Small intestine (tissue), 7 donors: ENCODE data around the gene RHD. TPM values are rescaled to one million over a fixed set of nuclear protein-coding genes. Genes with fewer than 3 reads are reported as not detected.
"Not testable (repeated sequence)": the region's sequence is repeated elsewhere in the genome, so short reads cannot be mapped to it uniquely, and the experiment has no call there.

Experiments used
- DNase-seq, 2 donors: peaks; one replicate each; pipeline versions ENCODE4 v3.0.0 to v3.0.0-alpha.2; 2013
- FAIRE-seq: peaks from 2 replicates; lab custom pipeline; 2012; peaks lifted over from hg19 to GRCh38; lab: Jason Lieb, UNC
- H3K27ac ChIP-seq, 3 donors: one replicate each; pipeline ENCODE4 v1.5.1; 2013; ENCODE audit warnings: low read length in 2 of 3, mild to moderate bottlenecking in 2 of 3, control low read depth in 1 of 3, inconsistent platforms in 1 of 3, low read depth in 1 of 3, moderate library complexity in 1 of 3
- H3K27me3 ChIP-seq, 3 donors: one replicate each; pipeline ENCODE4 v1.6.1; 2013; ENCODE audit warnings: low read length in 3 of 3, inconsistent platforms in 1 of 3; ENCODE audit not compliant: control insufficient read depth in 3 of 3, insufficient read depth in 3 of 3
- H3K36me3 ChIP-seq, 3 donors: one replicate each; pipeline ENCODE4 v1.6.1; 2013; ENCODE audit warnings: low read length in 3 of 3, inconsistent platforms in 1 of 3, low read depth in 1 of 3, mild to moderate bottlenecking in 1 of 3, moderate library complexity in 1 of 3; ENCODE audit not compliant: control insufficient read depth in 3 of 3, insufficient read depth in 2 of 3
- H3K4me1 ChIP-seq, 3 donors: one replicate each; pipeline ENCODE4 v1.6.1; 2013; ENCODE audit warnings: low read length in 2 of 3, inconsistent platforms in 1 of 3, low read depth in 1 of 3, mild to moderate bottlenecking in 1 of 3, moderate library complexity in 1 of 3; ENCODE audit not compliant: control insufficient read depth in 3 of 3, insufficient read depth in 2 of 3
- H3K4me3 ChIP-seq, 3 donors: one replicate each; pipeline ENCODE4 v1.5.1; 2013; ENCODE audit warnings: low read length in 3 of 3, control low read depth in 1 of 3, inconsistent platforms in 1 of 3, low read depth in 1 of 3, mild to moderate bottlenecking in 1 of 3, moderate library complexity in 1 of 3
- H3K9me3 ChIP-seq, 2 donors: one replicate each; pipeline ENCODE4 v1.6.1; 2013; ENCODE audit warnings: low read depth in 1 of 2, low read length in 1 of 2; ENCODE audit not compliant: control insufficient read depth in 2 of 2, insufficient read depth in 1 of 2
- WGBS, 3 donors: extraction: QIAGEN DNeasy Blood & Tissue Kit; methylation state at CpG; one replicate each; pipeline ENCODE4 v1.1.7; 2013; 5-methylcytosine and 5-hydroxymethylcytosine counted together
- polyA plus RNA-seq, 4 donors: library from polyadenylated mRNA; stranded (reverse) in 3 of 4; unstranded in 1 of 4; fragments of 200-250 nt in 3 of 4; fragments of 120-200 nt in 1 of 4; gene quantifications; one replicate each; pipeline versions ENCODE4 v1.2.1 to v1.2.3, GENCODE V29; 2013
- donor health status: healthy with polysubstance abuse.
- donor health status: control.
- donor health status: control.
- donor health status: Bipolar disorder and iron deficiency.
- donor health status: healthy.

The RHD gene
- polyA plus RNA-seq, 4 donors: 0.93 TPM; not detected in 3

DNA sequence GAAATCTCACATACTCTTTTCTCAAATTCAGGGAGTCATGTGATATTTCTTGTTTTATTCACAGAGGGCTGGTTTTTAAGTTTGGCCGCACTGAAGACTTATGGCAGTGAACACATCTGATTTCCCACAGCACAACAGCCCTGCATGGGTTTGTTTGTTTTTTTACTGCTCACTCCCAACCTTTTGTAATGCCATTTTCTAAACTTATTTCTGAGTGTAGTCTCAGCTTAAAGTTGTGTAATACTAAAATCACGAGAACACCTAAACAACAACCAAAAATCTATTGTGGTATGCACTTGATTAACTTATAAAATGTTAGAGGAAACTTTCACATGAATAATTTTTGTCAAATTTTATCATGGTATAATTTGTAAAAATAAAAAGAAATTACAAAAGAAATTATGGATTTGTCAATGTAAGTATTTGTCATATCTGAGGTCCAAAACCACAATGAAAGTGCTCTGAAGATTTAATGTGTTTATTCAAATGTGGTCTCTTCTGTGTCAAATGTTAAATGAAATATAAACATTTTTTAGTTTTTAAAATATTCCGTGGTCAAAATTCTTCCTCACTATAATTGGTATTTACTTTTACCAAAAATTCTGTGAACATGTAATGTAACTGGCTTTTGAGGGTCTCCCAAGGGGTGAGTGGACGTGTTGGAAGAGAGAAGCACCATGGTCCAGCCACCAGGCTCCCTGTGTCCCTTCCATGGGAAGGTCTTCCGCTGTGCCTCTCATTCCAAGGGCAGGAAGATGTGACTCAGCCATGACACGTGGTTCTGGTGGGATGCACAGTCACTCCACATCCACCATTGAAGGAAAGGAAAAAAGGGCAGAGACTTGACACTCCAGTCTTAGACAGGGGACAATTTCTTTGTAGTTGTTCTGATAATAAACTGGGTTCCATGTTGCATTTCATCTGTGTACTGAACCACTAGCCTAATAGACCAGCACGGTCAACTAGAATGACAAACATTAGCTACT, 88.6 kb downstream of the RHD start:
- H3K4me1 ChIP-seq: no peaks in the 10 kb centered on the region
- WGBS, 3 donors: 86 to 92% (median 92%) methylated on average over 7 of the region's 7 CpGs
- H3K36me3 ChIP-seq: peaks cover 12 to 27% (median 20%) of the 10 kb centered on the region in 3 donors
- H3K9me3 ChIP-seq: no peaks in the 10 kb centered on the region
- H3K27ac ChIP-seq: peak overlapping the region in 1 of 3 donors; percentile 26
- no peak for DNase-seq
- no peaks in the 10 kb centered on the region for H3K27me3 ChIP-seq
- FAIRE-seq: no peak
- H3K4me3 ChIP-seq: no peak overlapping the region

DNA sequence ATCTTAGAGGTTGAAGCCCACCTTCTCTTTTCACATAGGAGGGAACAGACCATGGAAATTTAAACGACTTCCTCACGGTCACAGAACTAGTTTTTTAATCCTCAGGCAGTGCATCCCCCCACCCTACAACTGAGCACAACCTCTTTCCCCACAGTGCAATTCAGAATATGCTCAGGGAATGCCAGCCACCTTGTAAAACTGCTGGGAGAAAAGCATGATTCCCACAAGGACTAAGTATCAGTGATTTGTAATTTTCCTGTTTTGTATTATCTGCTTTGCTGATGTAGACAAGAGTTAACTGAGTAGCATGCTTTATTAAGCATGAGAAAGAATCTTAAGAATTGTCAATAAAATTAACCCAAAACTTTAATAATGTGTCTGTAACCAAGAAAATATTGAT, 89.6 kb downstream of the RHD start:
- WGBS, 3 donors: 72 to 93% (median 85%) methylated on average over 2 of the region's 2 CpGs
- no peak overlapping the region for H3K4me3 ChIP-seq
- H3K27me3 ChIP-seq: no peaks in the 10 kb centered on the region
- H3K27ac ChIP-seq: peak overlapping the region in 1 of 3 donors; percentile 56
- H3K9me3 ChIP-seq: no peaks in the 10 kb centered on the region
- H3K36me3 ChIP-seq: peaks cover 10 to 23% (median 17%) of the 10 kb centered on the region in 3 donors
- FAIRE-seq: no peak
- no peaks in the 10 kb centered on the region for H3K4me1 ChIP-seq
- no peak for DNase-seq

DNA sequence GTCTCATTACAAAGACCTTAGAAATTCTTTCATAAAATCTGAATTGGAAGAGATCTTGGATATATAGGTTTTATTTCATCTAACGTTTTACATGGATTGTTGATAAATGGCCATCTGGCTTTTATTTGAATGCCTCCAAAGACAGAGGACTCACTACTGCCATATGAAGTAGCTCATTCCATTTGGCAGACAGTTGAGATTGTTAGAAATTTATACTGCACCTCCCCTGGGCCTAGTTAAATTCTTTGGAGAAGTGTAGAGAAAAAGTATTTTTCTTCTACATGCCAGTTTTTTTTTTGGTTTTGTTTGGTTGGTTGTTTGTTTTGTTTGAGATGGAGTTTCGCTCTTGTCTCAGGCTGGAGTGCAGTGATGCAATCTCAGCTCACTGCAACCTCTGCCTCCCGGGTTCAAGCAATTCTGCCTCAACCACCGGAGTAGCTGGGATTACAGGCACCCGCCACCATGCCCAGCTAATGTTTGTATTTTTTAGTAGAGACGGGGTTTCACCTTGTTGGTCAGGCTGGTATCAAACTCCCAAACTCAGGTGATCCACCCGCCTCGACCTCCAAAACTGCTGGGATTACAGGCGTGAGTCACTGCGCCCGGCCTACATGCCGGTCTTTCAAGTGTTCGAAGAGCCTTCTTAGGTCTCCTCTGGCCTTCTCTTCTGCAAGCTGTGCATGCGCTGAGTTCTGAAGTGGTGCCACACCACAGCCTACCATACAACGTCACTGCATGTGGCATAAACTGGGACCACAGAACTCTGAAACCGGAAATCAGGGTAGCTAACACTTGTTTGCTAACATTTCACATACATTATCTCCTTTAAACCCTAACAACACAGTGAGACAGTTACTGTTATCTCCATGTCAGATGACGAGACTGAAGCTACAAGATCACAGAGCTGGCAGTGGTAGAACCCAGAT, 90.6 kb downstream of the RHD start:
- H3K4me1 ChIP-seq, H3K4me3 ChIP-seq, FAIRE-seq, H3K9me3 ChIP-seq, DNase-seq, H3K27me3 ChIP-seq, H3K27ac ChIP-seq: not testable (repeated sequence)
- no CpG with 5 or more reads among the region's 17 CpGs for WGBS, 3 donors
- H3K36me3 ChIP-seq: peaks cover 9 to 17% (median 17%) of the 10 kb centered on the region in 3 donors

DNA sequence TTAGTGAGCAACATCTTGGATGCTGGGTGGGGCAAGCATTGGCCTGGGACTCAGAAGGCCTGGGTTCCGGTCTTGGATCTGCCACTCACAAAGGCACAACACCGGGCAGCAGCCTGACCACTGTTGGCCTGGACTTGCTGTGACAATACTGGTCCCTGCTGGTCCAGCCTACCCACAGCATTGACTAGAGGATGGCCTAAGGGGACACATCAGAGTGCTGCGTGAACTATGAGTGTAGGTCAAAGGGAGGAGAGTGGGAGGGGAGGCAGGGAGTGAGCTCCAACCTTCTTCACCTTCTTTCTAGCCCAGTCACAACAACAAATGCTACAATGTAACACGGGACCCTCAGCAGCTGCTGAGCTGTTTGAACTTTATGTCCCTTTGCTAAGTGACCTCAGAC, 96.9 kb downstream of the RHD start:
- H3K4me1 ChIP-seq: peaks cover 0 to 8% (median 0%) of the 10 kb centered on the region in 3 donors
- no peaks in the 10 kb centered on the region for H3K36me3 ChIP-seq
- DNase-seq (no peak), FAIRE-seq (no peak)
- H3K4me3 ChIP-seq: no peak overlapping the region
- no peaks in the 10 kb centered on the region for H3K9me3 ChIP-seq
- 82 to 89% (median 85%) methylated on average over 4 of the region's 4 CpGs for WGBS, 3 donors
- H3K27ac ChIP-seq: no peak overlapping the region
- H3K27me3 ChIP-seq: no peaks in the 10 kb centered on the region

DNA sequence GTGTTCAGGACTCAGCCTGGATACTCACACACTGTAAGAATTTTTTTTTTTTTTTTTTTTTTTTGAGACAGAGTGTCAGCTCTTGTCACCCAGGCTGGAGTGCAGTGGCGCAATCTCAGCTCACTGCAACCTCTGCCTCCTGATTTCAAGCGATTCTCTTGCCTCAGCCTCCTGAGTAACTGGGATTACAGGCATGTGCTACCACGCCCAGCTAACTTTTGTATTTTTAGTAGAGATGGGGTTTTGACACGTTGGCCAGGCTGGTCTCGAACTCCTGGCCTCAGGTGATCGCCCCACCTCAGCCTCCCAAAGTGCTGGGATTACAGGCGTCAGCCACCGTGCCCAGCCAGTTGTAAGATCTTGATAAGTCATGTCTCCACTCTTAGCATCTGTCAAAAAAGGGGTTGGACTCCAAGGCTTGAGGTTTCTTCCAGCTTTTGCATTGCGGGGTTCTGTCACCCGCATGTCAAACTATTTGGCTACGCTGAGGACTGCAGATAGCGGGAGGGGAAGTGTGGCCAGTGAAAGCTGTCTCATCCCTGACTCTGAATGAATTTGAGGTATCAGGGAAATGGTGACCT, 97.5 kb downstream of the RHD start:
- H3K4me3 ChIP-seq, H3K9me3 ChIP-seq, H3K36me3 ChIP-seq, H3K27ac ChIP-seq, FAIRE-seq, DNase-seq, H3K27me3 ChIP-seq, H3K4me1 ChIP-seq: not testable (repeated sequence)
- WGBS, 3 donors: 84 to 87% (median 86%) methylated on average over 12 of the region's 12 CpGs

- not testable (repeated sequence) for H3K27me3 ChIP-seq, FAIRE-seq, H3K36me3 ChIP-seq, H3K9me3 ChIP-seq, H3K27ac ChIP-seq, DNase-seq, H3K4me1 ChIP-seq, H3K4me3 ChIP-seq
- 61 to 76% (median 74%) methylated on average over 7 of the region's 7 CpGs for WGBS, 3 donors
Observed at GRCh38 chr1:25371757-25372156, 99.4 kb downstream of the RHD start.

GRCh38 chr1:25378367-25378766, 106.1 kb downstream of the RHD start:
- not testable (repeated sequence) for H3K9me3 ChIP-seq, H3K36me3 ChIP-seq, H3K27me3 ChIP-seq, H3K4me1 ChIP-seq, H3K4me3 ChIP-seq, H3K27ac ChIP-seq, DNase-seq, FAIRE-seq
- WGBS, 3 donors: 66 to 86% (median 82%) methylated on average over 3 of the region's 3 CpGs
